ENCODE data around the gene SPHK1.

DNA sequence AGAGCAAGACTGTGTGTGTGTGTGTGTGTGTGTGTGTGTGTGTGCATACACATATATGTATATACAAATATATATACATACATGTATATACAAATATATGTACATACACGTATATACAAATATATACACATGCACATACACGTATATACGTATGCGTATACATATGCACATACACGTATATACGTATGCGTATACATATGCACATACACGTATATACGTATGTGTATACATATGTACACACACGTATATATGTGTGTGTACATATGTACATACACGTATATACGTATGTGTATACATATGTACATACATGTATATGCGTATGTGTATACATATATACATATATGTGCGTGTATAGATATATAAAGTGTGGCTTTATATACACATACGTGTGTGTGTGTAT lies 31.4 kb downstream of the SPHK1 start:
- TF ChIP-seq, protein P1, sequence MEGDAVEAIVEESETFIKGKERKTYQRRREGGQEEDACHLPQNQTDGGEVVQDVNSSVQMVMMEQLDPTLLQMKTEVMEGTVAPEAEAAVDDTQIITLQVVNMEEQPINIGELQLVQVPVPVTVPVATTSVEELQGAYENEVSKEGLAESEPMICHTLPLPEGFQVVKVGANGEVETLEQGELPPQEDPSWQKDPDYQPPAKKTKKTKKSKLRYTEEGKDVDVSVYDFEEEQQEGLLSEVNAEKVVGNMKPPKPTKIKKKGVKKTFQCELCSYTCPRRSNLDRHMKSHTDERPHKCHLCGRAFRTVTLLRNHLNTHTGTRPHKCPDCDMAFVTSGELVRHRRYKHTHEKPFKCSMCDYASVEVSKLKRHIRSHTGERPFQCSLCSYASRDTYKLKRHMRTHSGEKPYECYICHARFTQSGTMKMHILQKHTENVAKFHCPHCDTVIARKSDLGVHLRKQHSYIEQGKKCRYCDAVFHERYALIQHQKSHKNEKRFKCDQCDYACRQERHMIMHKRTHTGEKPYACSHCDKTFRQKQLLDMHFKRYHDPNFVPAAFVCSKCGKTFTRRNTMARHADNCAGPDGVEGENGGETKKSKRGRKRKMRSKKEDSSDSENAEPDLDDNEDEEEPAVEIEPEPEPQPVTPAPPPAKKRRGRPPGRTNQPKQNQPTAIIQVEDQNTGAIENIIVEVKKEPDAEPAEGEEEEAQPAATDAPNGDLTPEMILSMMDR (IDR thresholded peaks at IDR 0.05), result no peak
- no peak for TF ChIP-seq POLR2A (IDR thresholded peaks at IDR 0.05)
- TF ChIP-seq POLR2AphosphoS5 (IDR thresholded peaks at IDR 0.05), result no peak
- TF ChIP-seq EP300 (IDR thresholded peaks at IDR 0.05), result no peak

All from sigmoid colon (tissue), 4 donors.